GM21528 (cell line): ENCODE data around the gene ERGIC3.

Experiments
- ATAC-seq: cut with Tn5 transposase; IDR thresholded peaks from one replicate; pipeline ENCODE4 v1.9.1; 2021; ENCODE audit warnings: mild to moderate bottlenecking, moderate library complexity; ENCODE audit not compliant: unreplicated experiment, low FRiP score

Gene ERGIC3

GRCh38 chr20:35595456-35595855, 53.6 kb downstream of the ERGIC3 start:
- ATAC-seq: no peak

- ATAC-seq: no peak
Observed at GRCh38 chr20:35595901-35596300, 54.0 kb downstream of the ERGIC3 start.

GRCh38 chr20:35597186-35597585, 55.3 kb downstream of the ERGIC3 start:
- ATAC-seq: no peak

GRCh38 chr20:35598476-35598875, 56.6 kb downstream of the ERGIC3 start:
- no peak for ATAC-seq

- no peak for ATAC-seq
Observed at GRCh38 chr20:35598899-35599775, 57.3 kb downstream of the ERGIC3 start.

- no peak for ATAC-seq
Observed at GRCh38 chr20:35599776-35600120, 57.9 kb downstream of the ERGIC3 start.

GRCh38 chr20:35600176-35600992, 58.5 kb downstream of the ERGIC3 start:
- ATAC-seq: no peak

- ATAC-seq: no peak
Observed at GRCh38 chr20:35600993-35601973, 59.4 kb downstream of the ERGIC3 start.

- no peak for ATAC-seq
Observed at GRCh38 chr20:35601990-35602389, 60.1 kb downstream of the ERGIC3 start.

- no peak for ATAC-seq
Observed at GRCh38 chr20:35602851-35603495, 61.1 kb downstream of the ERGIC3 start.

GRCh38 chr20:35603695-35604448, 62.0 kb downstream of the ERGIC3 start:
- no peak for ATAC-seq

- ATAC-seq: no peak
Observed at GRCh38 chr20:35604449-35604747, 62.5 kb downstream of the ERGIC3 start.

GRCh38 chr20:35606127-35606526, 64.2 kb downstream of the ERGIC3 start:
- ATAC-seq: no peak
